OCI-LY7 (cell line): Measurements from ENCODE around the gene SLC6A19. TPM values are rescaled to one million over a fixed set of nuclear protein-coding genes. Genes with fewer than 3 reads are reported as not detected.

Experiments
- BruUV-seq: library from RNA; stranded (reverse); fragments of 400-500 nt; replicated peaks from 2 replicates; lab custom pipeline; 2021; lab: Mats Ljungman, UMichigan
- CTCF ChIA-PET: fragments of 300-600 bp; sonication (Branson Sonifier 250); formaldehyde crosslinking; loops from one replicate; lab custom pipeline; 2022; ENCODE audit warnings: antibody characterized with exemption; ENCODE audit not compliant: unreplicated experiment; lab: Charles Lee
- POLR2A ChIA-PET: fragments of 300-600 bp; sonication (Branson Sonifier 250); formaldehyde crosslinking; loops from one replicate; lab custom pipeline; 2022; ENCODE audit warnings: antibody characterized with exemption; lab: Charles Lee
- DNase-seq: peaks from one replicate; pipeline ENCODE4 v3.0.0-alpha.2; 2015; ENCODE audit warnings: low spot score
- H2AFZ ChIP-seq: fragments of 200-600 bp; sonication (generic), shearing (Covaris generic); 2 replicates; pipeline ENCODE4 v1.6.1; 2014; ENCODE audit warnings: mild to moderate bottlenecking, antibody characterized with exemption, low read length, moderate library complexity
- H3K27ac ChIP-seq: fragments of 200-600 bp; sonication (generic); 2 replicates; pipeline ENCODE4 v1.5.1; 2014; ENCODE audit warnings: mixed run types, low read depth, mild to moderate bottlenecking, moderate library complexity, low read length, inconsistent platforms; ENCODE audit not compliant: poor library complexity, severe bottlenecking
- H3K36me3 ChIP-seq: fragments of 200-600 bp; sonication (generic); 2 replicates; pipeline ENCODE4 v1.6.1; 2014; ENCODE audit warnings: mild to moderate bottlenecking, antibody characterized with exemption, low read length, moderate library complexity, mixed read lengths; ENCODE audit not compliant: insufficient read depth
- H3K4me1 ChIP-seq: fragments of 200-600 bp; sonication (generic); 2 replicates; pipeline ENCODE4 v1.5.1; 2014; ENCODE audit warnings: mild to moderate bottlenecking, low read length; ENCODE audit not compliant: insufficient read depth, poor library complexity, severe bottlenecking
- H3K4me2 ChIP-seq: fragments of 200-600 bp; sonication (generic); 2 replicates; pipeline ENCODE4 v1.6.1; 2014; ENCODE audit warnings: mild to moderate bottlenecking, low read length
- H3K4me3 ChIP-seq: fragments of 200-600 bp; sonication (generic); 2 replicates; pipeline ENCODE4 v1.5.1; 2014; ENCODE audit warnings: mild to moderate bottlenecking, low read depth, low read length; ENCODE audit not compliant: poor library complexity, severe bottlenecking
- H3K79me2 ChIP-seq: fragments of 200-600 bp; sonication (generic); 2 replicates; pipeline ENCODE4 v1.6.1; 2016; ENCODE audit warnings: low read depth, mild to moderate bottlenecking, low read length, moderate library complexity, mixed read lengths; ENCODE audit not compliant: insufficient read depth
- H3K9me2 ChIP-seq: fragments of 200-600 bp; sonication (generic); 2 replicates; pipeline ENCODE4 v1.6.1; 2016; ENCODE audit warnings: mild to moderate bottlenecking, low read length, mixed read lengths; ENCODE audit not compliant: insufficient read depth
- H3K9me3 ChIP-seq: fragments of 200-600 bp; sonication (generic); 2 replicates; pipeline ENCODE4 v1.6.1; 2014; ENCODE audit warnings: mild to moderate bottlenecking, mixed run types, low read length, mixed read lengths
- H4K20me1 ChIP-seq: fragments of 200-600 bp; sonication (generic); 2 replicates; pipeline ENCODE4 v1.6.1; 2014; ENCODE audit warnings: mild to moderate bottlenecking, antibody characterized with exemption, low read length, moderate library complexity, mixed read lengths; ENCODE audit not compliant: insufficient read depth
- CTCF ChIP-seq: fragments of 200-600 bp; sonication (generic); conservative IDR thresholded peaks from 2 replicates; pipeline ENCODE4 v1.5.1; 2014; ENCODE audit warnings: mild to moderate bottlenecking, antibody characterized with exemption, low read length, moderate library complexity, mixed read lengths
- EZH2phosphoT487 ChIP-seq: fragments of 200-600 bp; sonication (generic); IDR thresholded peaks from 2 replicates; pipeline ENCODE4 v1.6.1; 2018; ENCODE audit warnings: low read depth, borderline replicate concordance, mild to moderate bottlenecking, mixed run types, antibody characterized with exemption, low read length, moderate library complexity, mixed read lengths
- intact Hi-C: fragments of 100-400 bp; cut with micrococcal nuclease; formaldehyde crosslinking; loops from one replicate; pipeline ENCODE4 v1.10.0; 2022; ENCODE audit not compliant: unreplicated experiment
- total RNA-seq, 2 experiments: library from RNA; depleted of rRNA in 1 of 2; stranded (reverse); fragments of >200 nt in 1 of 2; shearing (Covaris generic) in 1 of 2; gene quantifications; 2 replicates each; pipeline ENCODE4 v1.2.3, GENCODE V29; 2014 to 2022

Gene SLC6A19
- total RNA-seq, 2 experiments from 2014 or later = not detected

GRCh38 chr5:1257841-1258240, 56.4 kb downstream of the SLC6A19 start:
- Histone ChIP-seq H2AFZ (no peak overlapping the region), H3K36me3 (peaks cover 94% of the 10 kb centered on the region), H3K27ac (no peak overlapping the region), H3K4me2 (no peak overlapping the region), H4K20me1 (no peaks in the 10 kb centered on the region), H3K9me3 (no peaks in the 10 kb centered on the region), H3K79me2 (no peaks in the 10 kb centered on the region), H3K4me3 (no peak overlapping the region), H3K9me2 (no peaks in the 10 kb centered on the region), H3K4me1 (peaks cover 10% of the 10 kb centered on the region)
- BruUV-seq = no TSS peak
- intact Hi-C loops = no loop called here
- POLR2A ChIA-PET = no interaction called here
- CTCF ChIA-PET = no interaction called here
- TF ChIP-seq EZH2phosphoT487 (no peak), CTCF (no peak)
- no peak for DNase-seq

GRCh38 chr5:1259806-1260480, 58.5 kb downstream of the SLC6A19 start:
- BruUV-seq = no TSS peak

More at GRCh38 chr5:1259806-1260480, 58.5 kb downstream of the SLC6A19 start:
- CTCF ChIA-PET = no interaction called here
- Histone ChIP-seq H3K27ac (no peak overlapping the region), H3K79me2 (no peaks in the 10 kb centered on the region), H3K4me2 (no peak overlapping the region), H4K20me1 (no peaks in the 10 kb centered on the region), H2AFZ (no peak overlapping the region), H3K4me3 (no peak overlapping the region), H3K4me1 (peaks cover 9% of the 10 kb centered on the region), H3K9me3 (no peaks in the 10 kb centered on the region), H3K9me2 (no peaks in the 10 kb centered on the region), H3K36me3 (peaks cover 94% of the 10 kb centered on the region)
- intact Hi-C loops = loop anchor here (5.0 kb wide), 1 partner anchor 57 kb away; no protein-coding TSS in a partner anchor
- TF ChIP-seq CTCF (no peak), EZH2phosphoT487 (no peak)
- DNase-seq = no peak
- POLR2A ChIA-PET = no interaction called here
